Lower lobe of right lung (tissue), 2 donors: Measurements from ENCODE around the gene ZCCHC17. TPM values are rescaled to one million over a fixed set of nuclear protein-coding genes. Genes with fewer than 3 reads are reported as not detected.

Experiments used
- ATAC-seq, 2 donors: fragments of 200-7000 bp; cut with Tn5 transposase; one replicate each; pipeline ENCODE4 v1.9.1; 2020 to 2022; ENCODE audit warnings: mild to moderate bottlenecking in 2 of 2, moderate library complexity in 2 of 2
- DNase-seq: peaks from one replicate; pipeline ENCODE4 v3.0.0-alpha.2; 2020
- H3K27ac ChIP-seq: fragments of 200-600 bp; one replicate; pipeline ENCODE4 v1.8.0; 2022
- H3K27me3 ChIP-seq: fragments of 200-600 bp; one replicate; pipeline ENCODE4 v1.8.0; 2022; ENCODE audit warnings: low read depth
- H3K36me3 ChIP-seq: fragments of 200-600 bp; one replicate; pipeline ENCODE4 v1.8.0; 2022; ENCODE audit warnings: mild to moderate bottlenecking
- H3K4me1 ChIP-seq: fragments of 200-600 bp; one replicate; pipeline ENCODE4 v1.8.0; 2022
- H3K4me3 ChIP-seq: fragments of 200-600 bp; one replicate; pipeline ENCODE4 v1.8.0; 2022; ENCODE audit warnings: mild to moderate bottlenecking
- H3K9me3 ChIP-seq: fragments of 200-600 bp; one replicate; pipeline ENCODE4 v1.8.0; 2022
- CTCF ChIP-seq: fragments of 200-600 bp; IDR thresholded peaks from one replicate; pipeline ENCODE4 v1.8.0; 2022; ENCODE audit warnings: antibody characterized with exemption, mild to moderate bottlenecking
- intact Hi-C: fragments of 100-400 bp; cut with DNase I; formaldehyde crosslinking; loops from one replicate; pipeline ENCODE4 v1.11.0; 2022
- total RNA-seq: library from RNA; stranded (reverse); fragmentation: NEBNext Ultra II Directional; extraction: Animal tissue kit (Norgen Biotek cat#: 25700); gene quantifications from one replicate; pipeline ENCODE4 v1.2.1, GENCODE V29; 2021
- donor health status: DM: no; HTN: yes; CAD: no; lungs with severe emphysema.

ZCCHC17 gene
- total RNA-seq, 1 donor from 2014 or later, result 22.5 TPM

- intact Hi-C loops, result no loop called here
- Histone ChIP-seq H3K4me1 (no peaks in the 10 kb centered on the region), H3K36me3 (peaks cover 22% of the 10 kb centered on the region), H3K4me3 (no peak overlapping the region), H3K27ac (no peak overlapping the region), H3K27me3 (no peaks in the 10 kb centered on the region), H3K9me3 (no peaks in the 10 kb centered on the region)
- ATAC-seq (no peak), DNase-seq (no peak)
- TF ChIP-seq CTCF, result no peak
Measured at GRCh38 chr1:31326461-31326860, 29.6 kb downstream of the ZCCHC17 start.

DNA sequence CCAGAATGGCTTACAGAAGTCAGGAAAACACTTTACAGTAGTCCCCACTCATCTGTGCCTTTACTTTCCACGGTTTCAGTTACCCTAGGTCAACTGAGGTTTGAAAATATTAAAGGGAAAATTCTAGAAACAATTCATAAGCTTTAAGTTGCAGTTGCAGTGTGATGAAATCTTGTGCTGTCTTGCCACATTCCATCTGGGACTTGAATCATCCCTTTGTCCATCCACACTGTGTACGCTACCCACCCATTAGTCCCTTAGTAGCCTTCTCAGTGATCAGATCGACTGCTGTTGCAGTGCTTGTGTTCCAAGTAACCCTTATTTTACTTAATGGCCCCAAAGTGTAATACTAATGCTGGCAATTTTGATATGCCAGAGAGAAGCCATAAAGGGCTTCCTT, 30.5 kb downstream of the ZCCHC17 start:
- Histone ChIP-seq H3K4me1 (no peaks in the 10 kb centered on the region), H3K9me3 (no peaks in the 10 kb centered on the region), H3K27ac (no peak overlapping the region), H3K36me3 (peaks cover 24% of the 10 kb centered on the region), H3K4me3 (no peak overlapping the region), H3K27me3 (no peaks in the 10 kb centered on the region)
- intact Hi-C loops, result no loop called here
- no peak for TF ChIP-seq CTCF
- no peak for DNase-seq
- no peak for ATAC-seq

- peak; percentile 36 for TF ChIP-seq CTCF
- peaks cover 33% of the 10 kb centered on the region for H3K36me3 ChIP-seq
- DNase-seq (no peak), ATAC-seq (no peak)
- H3K4me1 ChIP-seq, result no peaks in the 10 kb centered on the region
- H3K27me3 ChIP-seq, result no peaks in the 10 kb centered on the region
- intact Hi-C loops, result no loop called here
- no peaks in the 10 kb centered on the region for H3K9me3 ChIP-seq
- H3K27ac ChIP-seq, result no peak overlapping the region
- H3K4me3 ChIP-seq, result no peak overlapping the region
Measured at GRCh38 chr1:31335007-31335406, 38.2 kb downstream of the ZCCHC17 start.

DNA sequence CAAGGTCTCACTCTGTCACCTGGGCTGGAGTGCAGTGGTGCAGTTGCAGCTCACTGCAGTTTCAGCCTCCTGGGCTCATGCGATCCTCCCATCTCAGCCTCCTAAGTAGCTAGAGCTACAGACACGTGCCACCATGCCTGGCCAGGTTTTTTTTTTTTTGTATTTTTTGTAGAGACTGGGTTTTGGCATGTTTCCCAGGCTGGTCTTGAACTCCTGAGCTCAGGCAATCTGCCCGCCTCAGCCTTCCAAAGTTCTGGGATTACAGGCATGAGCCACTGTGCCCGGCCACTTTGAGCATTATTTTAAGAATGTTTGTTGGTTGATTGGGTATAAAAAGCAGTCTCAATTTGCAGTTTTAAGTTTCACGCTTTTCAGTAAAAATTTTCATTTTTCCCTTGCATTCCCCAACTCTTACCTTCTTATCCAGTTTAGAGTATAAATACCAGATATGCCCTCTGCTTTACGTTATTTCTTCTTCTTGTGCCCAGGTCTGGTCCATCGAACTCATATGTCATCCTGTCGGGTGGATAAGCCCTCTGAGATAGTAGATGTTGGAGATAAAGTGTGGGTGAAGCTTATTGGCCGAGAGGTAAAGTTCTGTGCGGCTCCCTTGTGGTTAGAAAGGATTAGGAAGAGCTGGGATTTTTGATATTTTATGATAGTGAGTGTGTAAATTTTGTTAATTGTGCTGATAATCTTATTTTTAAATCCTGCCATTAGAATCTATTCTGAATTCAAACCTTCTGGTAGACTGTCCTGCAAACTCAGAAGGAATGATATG, 40.0 kb downstream of the ZCCHC17 start:
- no peak for DNase-seq
- intact Hi-C loops, result no loop called here
- H3K4me1 ChIP-seq, result no peaks in the 10 kb centered on the region
- ATAC-seq, result no peak
- TF ChIP-seq CTCF, result no peak
- H3K9me3 ChIP-seq, result no peaks in the 10 kb centered on the region
- no peak overlapping the region for H3K27ac ChIP-seq
- H3K4me3 ChIP-seq, result no peak overlapping the region
- peaks cover 28% of the 10 kb centered on the region for H3K36me3 ChIP-seq
- H3K27me3 ChIP-seq, result no peaks in the 10 kb centered on the region

GRCh38 chr1:31344503-31344902, 47.7 kb downstream of the ZCCHC17 start:
- no peaks in the 10 kb centered on the region for H3K27me3 ChIP-seq
- intact Hi-C loops, result no loop called here
- H3K36me3 ChIP-seq, result peaks cover 44% of the 10 kb centered on the region
- TF ChIP-seq CTCF, result no peak
- ATAC-seq (no peak), DNase-seq (no peak)
- H3K9me3 ChIP-seq, result no peaks in the 10 kb centered on the region
- no peaks in the 10 kb centered on the region for H3K4me1 ChIP-seq
- no peak overlapping the region for H3K27ac ChIP-seq
- H3K4me3 ChIP-seq, result no peak overlapping the region
